NCI-H524 treated with DMSO at 0.1 percent for 48 hours (cell line): ENCODE measurements around the gene DDX5.
"Not testable (repeated sequence)": the region's sequence is repeated elsewhere in the genome, so short reads cannot be mapped to it uniquely, and the experiment has no call there.

Experiments
- DNase-seq: peaks from one replicate; lab custom pipeline; 2025; lab: John Stamatoyannopoulos, UW

DDX5 gene

GRCh38 chr17:64507413-64507782 is 1.3 kb upstream of the DDX5 start:
- DNase-seq, result peak; percentile 64

GRCh38 chr17:64506576-64507412 is 705 bp upstream of the DDX5 start, which contains the start of gene CEP95:
CEP95 (plus strand) TSS chr17:64506977; CDS start chr17:64507098, 121 bp downstream.
- peak; percentile 99 for DNase-seq

GRCh38 chr17:64505340-64506200 is 519 bp downstream of the DDX5 start:
- DNase-seq, result no peak

GRCh38 chr17:64504769-64505339 is 1.2 kb downstream of the DDX5 start:
- DNase-seq, result no peak

GRCh38 chr17:64503821-64504768 is 2.0 kb downstream of the DDX5 start:
- no peak for DNase-seq

GRCh38 chr17:64503341-64503740 is 2.7 kb downstream of the DDX5 start:
- DNase-seq, result no peak

GRCh38 chr17:64502809-64503208 is 3.3 kb downstream of the DDX5 start:
- no peak for DNase-seq

GRCh38 chr17:64502021-64502420 is 4.1 kb downstream of the DDX5 start:
- DNase-seq, result no peak

GRCh38 chr17:64500862-64501765 is 5.0 kb downstream of the DDX5 start:
- no peak for DNase-seq

- no peak for DNase-seq
Observed at GRCh38 chr17:64500487-64500859, 5.6 kb downstream of the DDX5 start.

- no peak for DNase-seq
Observed at GRCh38 chr17:64499805-64500486, 6.1 kb downstream of the DDX5 start.

- no peak for DNase-seq
Observed at GRCh38 chr17:64498308-64499203, 7.5 kb downstream of the DDX5 start.

GRCh38 chr17:64497565-64498035 is 8.5 kb downstream of the DDX5 start:
- no peak for DNase-seq

GRCh38 chr17:64496786-64497564 is 9.1 kb downstream of the DDX5 start, which contains the start of gene POLG2:
POLG2 (minus strand) TSS chr17:64497054; CDS start chr17:64496968, 86 bp downstream.
- peak; percentile 83 for DNase-seq

GRCh38 chr17:64496348-64496785 is 9.7 kb downstream of the DDX5 start:
- DNase-seq, result no peak

GRCh38 chr17:64495300-64495699 is 10.8 kb downstream of the DDX5 start:
- not testable (repeated sequence) for DNase-seq

- no peak for DNase-seq
Observed at GRCh38 chr17:64494121-64494520, 12.0 kb downstream of the DDX5 start.
